ENCODE measurements around the gene PPP2R3C.

- TF ChIP-seq, protein P1, sequence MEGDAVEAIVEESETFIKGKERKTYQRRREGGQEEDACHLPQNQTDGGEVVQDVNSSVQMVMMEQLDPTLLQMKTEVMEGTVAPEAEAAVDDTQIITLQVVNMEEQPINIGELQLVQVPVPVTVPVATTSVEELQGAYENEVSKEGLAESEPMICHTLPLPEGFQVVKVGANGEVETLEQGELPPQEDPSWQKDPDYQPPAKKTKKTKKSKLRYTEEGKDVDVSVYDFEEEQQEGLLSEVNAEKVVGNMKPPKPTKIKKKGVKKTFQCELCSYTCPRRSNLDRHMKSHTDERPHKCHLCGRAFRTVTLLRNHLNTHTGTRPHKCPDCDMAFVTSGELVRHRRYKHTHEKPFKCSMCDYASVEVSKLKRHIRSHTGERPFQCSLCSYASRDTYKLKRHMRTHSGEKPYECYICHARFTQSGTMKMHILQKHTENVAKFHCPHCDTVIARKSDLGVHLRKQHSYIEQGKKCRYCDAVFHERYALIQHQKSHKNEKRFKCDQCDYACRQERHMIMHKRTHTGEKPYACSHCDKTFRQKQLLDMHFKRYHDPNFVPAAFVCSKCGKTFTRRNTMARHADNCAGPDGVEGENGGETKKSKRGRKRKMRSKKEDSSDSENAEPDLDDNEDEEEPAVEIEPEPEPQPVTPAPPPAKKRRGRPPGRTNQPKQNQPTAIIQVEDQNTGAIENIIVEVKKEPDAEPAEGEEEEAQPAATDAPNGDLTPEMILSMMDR (conservative IDR thresholded peaks at IDR 0.05 in 1 of 2, IDR thresholded peaks at IDR 0.05 in 1 of 2; ENCODE audit: low read depth in 1 of 2, low read length in 2 of 2) = no peak
- no peak for TF ChIP-seq EZH2 (IDR thresholded peaks at IDR 0.05; ENCODE audit: low read length, missing control alignments)
These were observed 49.6 kb downstream of the PPP2R3C start for GRCh38 chr14:35072226-35072625.
